IPS-NIHi7 (cell line): Measurements from ENCODE around the gene PACRG.

Source experiments
- DNase-seq: peaks from one replicate; pipeline ENCODE4 v3.0.0; 2012; ENCODE audit warnings: mixed read lengths; ENCODE audit errors: extremely low spot score

PACRG gene

DNA sequence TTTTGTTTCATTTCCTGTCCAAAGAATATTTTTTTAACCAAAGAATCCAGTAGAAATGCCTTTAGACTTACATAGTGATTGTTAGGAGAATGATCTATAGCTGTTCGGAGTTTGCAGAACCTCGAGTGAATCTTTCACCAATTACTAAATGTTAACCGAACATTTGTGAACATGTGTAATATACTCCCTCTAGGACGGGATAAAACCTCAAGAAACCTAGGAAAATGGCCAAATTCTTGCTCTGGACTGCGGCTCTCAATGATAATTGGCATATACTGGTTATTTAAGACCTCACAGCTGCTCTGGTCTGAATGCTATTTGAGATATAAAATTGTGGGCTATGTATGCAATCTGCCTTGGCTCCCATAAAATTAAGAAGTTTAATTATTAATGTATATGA lies 137.1 kb downstream of the PACRG start:
- DNase-seq, result no peak

DNA sequence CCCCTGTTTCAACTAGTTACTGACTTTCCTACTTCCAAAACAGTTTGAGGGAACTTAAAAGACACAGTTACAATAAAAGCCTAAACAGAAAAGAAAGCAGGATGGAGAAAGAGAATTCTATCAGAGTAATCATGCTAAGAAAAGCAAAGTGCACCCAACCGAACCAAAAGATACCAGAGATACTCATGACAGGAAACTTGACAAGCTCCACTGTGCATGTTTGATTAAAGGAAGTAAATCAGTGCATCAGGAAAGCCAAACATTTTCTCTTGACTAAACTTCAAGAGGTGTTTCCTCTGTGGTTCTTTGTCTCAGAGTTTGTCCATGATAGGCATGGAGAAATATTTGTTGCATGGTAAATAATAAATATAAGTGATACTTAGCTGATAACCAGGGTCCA lies 138.9 kb downstream of the PACRG start:
- DNase-seq, result no peak

DNA sequence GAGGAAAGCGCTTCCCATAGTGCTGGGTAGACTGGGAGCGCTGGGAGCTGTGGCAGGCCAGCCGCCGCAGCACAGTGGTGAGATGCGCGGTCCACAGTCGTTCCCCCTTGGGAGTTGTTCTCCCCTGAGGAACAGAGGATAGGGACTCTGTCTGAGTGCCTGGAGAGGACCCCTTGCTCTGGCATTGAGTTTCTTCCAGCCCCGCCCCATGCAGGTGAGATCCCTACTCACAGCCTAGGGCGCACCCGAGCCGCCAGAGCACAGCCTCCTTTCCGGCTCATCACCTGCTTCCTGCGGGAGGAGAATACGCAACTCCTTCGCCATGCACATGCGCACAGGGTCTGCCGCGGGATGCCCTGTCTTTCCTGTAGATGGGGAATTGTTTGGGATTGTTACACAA lies 140.6 kb downstream of the PACRG start:
- DNase-seq, result no peak

DNA sequence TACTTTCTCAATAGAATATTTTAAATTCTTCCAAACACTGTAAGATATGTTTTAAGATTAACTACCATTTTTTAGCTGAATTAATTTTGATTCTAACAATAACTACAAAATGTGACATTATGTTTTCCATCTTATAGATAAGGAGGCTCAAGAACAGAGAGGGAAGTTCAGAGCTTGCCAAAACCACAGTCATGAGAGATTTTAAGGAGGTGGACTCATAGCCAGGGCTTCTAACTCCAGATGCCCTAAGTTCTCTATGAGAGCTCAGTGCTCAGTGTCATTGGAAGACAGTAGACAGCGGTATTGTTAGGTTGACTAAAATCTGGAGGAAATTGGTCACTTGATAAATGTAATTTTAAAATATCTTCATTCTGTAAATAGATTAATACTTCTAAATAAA lies 144.2 kb downstream of the PACRG start:
- no peak for DNase-seq

DNA sequence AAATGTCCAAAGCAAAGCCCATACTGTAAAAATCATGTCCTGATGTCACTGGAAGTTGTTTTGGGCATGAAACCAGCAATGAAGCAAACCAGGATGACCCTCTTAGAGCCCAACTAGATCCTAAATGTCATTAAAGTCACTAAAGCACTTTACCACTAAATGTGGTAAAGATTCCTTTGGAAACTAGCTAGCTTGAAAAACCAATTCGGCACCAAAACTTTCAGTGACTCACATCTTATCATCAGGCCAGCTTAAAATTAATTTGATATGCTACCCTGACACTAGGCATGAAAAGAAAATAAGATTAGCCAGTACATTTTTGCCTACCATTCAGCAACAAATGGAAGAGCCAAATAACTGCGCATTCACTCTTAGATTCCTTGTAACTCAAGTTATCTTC lies 145.8 kb downstream of the PACRG start:
- DNase-seq, result no peak

DNA sequence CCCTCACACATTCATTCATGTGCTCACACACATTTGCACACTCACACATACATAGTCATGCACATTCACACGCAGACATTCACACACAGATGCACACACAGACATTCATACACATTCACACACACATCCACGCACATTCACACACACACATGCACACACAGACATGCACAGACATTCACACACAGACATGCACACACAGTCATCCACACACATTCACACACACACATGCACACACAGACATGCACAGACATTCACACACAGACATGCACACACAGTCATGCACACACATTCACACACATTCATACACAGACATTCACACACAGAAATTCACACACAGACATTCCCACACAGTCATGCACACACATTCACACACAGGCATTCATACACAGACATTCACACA lies 147.3 kb downstream of the PACRG start:
- DNase-seq, result no peak

DNA sequence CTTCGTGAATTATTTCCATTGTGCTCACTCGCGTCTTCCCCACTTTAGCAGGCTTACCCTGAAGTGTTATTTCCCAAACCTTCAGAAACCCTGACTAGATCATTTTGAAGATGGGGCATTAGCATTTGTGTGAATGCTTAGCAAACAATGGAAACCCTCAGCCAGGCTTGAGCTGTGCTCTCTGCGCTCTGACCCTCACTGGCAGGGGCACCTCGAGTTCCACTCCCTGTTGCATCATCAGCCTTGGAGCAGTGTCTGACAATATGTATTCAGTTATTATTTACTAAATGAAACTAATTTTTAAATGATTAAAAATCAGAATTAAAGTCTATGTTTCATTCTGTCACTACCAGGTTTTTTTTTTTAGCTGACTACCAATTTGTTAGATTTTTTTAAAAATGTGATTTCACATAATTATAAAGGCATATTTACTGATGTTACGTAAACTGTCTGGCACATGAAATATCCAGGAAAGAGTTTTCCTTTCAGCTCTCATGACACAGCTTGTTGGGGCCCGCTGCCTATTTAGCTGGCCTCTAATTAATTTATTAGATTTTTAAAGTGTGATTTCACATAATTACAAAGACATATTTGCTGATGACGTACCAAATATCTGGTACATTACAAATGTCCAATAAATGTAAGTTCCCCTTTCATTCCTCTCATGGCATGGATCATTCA lies 155.2 kb downstream of the PACRG start:
- DNase-seq, result no peak

DNA sequence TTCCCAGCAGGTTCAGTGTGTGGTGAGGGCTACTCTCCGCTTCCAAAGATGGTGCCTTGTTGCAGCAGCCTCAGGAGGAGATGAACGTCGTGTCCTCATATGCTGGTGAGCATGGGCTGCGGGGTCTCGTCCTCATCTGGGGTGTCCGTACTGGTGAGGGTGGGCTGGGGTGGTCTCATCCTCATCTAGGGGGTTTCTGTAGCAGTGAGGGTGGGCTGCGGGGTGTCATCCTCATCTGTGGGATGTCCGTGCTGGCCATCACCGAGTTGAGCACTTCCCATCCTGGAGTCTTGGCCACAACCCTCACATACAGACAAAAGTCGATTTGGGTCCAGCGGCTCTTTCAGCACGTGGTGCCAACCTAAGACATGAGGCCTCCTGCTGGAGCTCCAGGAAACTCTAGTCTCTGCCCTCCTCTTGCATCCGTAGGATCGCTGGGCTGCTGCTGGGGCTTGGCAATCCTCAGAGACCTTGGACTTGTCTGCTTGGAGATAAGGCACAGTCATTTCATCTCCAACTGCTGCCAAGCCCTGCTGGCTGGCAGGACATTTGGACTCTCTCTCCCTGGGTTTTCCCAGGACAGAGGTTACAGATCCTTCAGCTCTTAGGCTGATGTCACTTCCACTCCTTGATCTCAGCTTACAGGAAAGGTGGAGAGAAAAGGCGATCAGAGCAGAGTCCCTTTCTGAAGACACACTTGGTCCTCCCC lies 160.4 kb downstream of the PACRG start:
- no peak for DNase-seq

DNA sequence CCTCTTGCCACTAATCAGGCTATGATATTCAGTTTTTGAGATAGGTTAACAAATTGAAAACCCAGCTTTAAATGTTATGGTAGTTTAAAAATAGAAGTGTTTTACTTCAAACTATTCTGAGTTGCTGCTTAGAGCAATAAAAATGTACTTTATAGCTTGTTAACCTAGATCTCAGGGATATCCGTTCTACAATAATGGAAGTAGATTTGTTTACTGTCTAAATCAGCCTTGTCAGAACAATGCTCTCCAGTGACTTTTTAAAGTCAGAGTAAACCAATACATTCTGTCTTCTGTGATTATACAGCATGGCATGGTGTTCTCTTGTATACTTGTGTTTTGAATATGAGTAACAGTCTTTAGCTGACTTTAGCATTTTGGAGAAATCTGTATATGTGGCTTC lies 161.5 kb downstream of the PACRG start:
- no peak for DNase-seq

DNA sequence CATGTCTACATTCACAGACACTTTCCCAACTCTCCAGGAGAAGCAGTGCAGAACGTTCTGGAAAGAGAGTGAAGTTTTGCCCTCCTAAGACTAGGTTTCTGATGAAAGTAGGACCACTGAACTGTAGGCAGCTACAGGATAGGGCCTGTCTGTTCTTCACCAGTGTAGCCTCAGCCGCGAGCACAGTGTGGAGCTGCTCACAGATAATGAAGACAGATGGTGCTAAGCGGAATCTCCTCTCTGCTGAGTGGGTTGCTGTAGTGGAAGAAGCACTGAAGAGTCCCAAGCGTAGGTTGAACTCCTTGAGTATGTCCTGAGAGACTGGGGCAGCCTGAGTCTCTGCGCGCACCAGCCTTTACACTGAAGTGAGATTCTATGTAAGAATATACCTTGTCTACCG lies 170.2 kb downstream of the PACRG start:
- no peak for DNase-seq

DNA sequence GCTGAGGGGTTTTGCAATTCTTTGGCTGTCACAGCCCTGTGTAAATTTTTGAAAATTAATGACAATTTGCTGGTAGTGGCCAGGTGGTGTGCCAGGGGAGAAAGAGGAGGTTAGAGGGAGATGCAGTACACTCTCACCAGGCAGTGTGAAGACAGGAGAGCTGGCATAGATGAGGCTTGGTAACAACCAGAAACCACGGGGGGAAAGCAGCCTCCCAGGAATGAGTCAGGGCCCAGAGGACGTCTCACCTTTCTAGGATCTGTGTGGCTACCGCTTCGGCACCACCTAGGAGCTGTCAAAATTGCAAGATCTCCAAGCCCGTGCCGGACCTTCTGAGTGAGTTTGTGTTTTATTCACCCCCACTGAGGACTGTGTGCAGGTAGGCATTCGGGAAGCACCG lies 171.4 kb downstream of the PACRG start:
- no peak for DNase-seq

DNA sequence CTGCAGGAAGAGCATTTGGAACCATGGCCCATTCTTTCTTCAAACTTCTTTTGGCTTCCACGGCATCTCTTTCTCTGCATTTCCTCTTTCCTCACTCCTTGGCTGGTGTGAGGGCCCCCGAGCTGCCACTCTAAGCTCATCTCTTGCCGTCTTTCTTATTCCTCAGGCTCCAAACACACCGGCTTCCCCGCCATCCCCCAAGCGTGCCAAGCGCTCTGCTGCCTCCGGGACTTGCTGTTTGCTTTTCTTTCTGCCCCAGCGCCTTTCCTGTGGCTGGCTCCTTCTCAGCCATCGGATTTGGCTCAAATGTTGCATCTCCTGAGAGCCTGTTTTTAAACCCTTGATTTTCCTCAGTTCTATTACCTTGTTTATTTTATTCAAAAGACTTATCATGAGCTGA lies 172.7 kb downstream of the PACRG start:
- DNase-seq, result no peak

DNA sequence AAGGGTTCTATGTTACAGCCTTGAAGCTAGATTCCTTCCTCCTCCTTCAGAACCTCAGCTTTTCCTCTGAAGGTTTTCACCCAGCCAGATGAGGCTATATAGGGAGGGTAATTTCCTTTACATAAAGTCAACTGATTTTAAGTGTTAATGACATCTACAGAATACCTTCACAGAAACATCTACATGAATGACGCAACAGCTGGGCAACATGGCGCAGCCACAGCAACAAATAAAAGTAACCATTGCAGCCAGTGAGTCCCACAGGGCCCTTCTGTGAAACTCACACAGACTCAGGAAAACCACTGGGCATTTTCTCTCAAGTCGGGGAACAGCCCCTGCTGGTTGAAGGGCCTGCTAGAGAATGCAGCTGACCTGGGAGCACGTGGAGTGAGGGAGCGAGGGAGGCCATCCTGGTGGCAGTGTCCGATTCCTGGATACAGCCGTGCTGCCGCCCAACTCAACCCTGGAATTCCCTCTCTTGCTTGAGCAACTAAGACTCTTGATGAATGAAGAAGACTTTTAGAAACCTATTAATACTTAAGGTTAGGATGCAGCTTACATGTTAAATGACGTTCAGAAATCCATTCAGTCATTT lies 176.4 kb downstream of the PACRG start:
- DNase-seq, result no peak

DNA sequence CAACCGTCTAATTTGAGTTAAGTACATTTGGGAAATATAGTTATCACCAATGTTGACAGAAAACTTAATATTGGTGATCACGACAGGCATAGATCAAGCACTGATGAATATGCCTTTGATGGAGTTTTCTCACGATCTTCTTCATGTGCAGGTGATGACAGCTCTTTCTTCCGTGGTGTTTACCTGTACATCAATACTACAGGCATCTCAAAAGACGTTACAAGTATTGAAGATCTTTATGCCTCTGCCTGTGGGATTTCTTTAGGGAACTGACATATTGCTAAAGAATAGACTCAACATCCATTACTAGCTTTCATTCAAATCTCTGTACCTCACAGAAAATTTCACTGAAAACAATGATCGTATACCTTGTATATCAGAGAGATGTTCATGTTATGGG lies 178.7 kb downstream of the PACRG start:
- no peak for DNase-seq

DNA sequence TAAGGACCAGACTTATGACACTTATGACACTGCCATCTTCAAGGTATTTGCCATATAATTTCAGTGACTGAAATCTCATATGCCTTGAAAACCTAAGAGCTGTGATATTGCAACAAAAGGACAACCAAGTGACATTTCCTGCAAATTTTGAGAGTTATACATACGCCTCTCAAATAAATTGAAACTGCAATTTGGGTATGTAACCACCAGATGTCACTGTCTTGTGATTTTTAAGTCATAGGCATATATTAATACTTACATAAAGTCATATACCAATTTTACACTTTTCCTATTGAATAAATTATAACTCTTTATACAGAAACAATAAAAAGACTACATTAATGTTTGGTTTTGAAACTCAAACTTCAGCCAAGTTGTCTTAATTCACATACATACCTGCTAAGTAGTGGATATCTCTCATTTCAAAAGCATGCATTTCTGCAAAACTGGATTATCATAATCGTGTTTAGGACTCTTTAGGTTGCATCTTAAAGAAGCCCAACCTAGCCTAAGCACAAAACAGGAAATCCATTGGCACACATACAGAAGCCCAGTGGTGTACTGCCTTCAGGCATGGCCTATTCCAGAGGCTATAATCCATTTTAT lies 180.2 kb downstream of the PACRG start:
- DNase-seq, result no peak

DNA sequence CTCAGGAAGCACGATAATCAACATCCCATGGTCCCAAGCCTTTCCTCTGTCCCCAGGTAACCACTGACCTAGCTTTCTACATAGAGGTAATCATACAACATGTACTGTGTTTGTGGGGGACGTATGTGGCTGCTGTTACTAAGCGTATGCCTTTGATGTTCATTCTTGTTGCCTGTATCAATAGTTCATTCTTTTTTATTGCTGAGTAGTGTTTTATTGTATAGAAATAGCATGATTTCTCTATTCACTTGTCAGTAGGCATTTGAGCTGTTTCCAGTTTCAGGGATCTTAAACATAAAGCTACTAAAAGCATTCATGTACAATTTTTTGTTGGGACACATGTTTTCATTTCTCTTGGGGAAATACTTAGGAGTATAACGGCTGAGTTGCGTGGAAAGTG lies 185.4 kb downstream of the PACRG start:
- no peak for DNase-seq

DNA sequence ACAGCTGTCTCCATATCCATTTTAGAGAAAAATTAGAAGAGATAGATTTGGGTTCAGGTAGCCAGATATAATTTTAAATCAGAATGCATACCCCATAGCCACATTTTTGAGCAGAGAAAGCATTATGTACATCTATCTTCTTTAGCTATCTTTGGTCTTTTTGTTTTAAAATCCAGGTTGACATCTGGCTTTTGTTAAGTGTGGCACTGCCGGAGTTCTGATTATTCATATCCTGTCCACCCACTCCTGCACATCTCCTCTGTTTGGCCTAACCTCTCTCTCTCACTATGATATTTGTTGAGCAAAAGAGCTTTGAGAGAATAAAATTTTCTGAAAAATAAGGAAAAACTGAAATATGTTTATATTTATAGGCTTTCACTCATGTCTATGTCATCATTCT lies 189.7 kb downstream of the PACRG start:
- DNase-seq, result no peak

DNA sequence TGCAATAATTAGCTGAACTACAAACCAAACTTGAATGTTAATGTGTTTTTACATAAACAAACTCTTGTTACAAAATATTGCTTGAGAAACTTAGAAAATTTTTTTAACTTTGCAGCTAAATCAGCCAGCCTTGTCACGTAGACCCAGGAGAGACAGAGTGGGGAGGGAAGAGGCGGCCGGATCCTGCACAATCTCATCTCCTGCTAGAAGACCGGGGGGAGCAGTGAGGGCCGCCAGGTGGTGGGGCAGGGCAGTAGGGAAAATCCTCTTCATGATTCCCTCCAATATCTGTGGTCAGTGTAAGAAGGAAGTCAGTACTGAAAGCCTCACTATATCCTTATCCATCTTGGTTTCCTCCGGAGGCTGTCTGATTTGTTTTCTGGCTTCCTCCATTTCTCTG lies 193.3 kb downstream of the PACRG start:
- no peak for DNase-seq

DNA sequence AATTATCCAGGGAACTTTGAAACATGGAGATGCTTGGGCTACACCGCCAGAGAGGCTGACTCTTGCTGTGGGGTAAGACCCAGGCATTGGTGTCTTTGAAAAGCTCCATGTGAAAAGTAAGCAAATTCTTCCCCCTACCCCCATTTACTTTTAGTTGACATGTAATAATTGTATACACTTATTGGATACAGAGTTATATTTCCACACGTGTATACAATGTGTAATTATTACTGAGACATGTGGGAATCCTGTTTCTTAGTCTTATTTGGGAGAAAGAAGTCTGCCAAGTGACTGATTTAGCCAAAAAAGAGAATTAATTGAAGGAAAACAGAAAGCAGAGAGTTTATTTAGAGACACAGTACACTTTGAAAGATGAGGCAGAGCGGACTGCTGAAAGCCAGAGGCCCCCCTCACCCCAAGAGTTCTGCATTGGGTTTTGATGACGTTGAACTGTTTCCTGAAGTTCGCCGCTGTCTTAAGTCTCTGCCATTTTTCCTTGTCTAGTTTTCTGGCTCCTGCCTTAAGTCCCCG lies 193.8 kb downstream of the PACRG start:
- DNase-seq, result no peak

DNA sequence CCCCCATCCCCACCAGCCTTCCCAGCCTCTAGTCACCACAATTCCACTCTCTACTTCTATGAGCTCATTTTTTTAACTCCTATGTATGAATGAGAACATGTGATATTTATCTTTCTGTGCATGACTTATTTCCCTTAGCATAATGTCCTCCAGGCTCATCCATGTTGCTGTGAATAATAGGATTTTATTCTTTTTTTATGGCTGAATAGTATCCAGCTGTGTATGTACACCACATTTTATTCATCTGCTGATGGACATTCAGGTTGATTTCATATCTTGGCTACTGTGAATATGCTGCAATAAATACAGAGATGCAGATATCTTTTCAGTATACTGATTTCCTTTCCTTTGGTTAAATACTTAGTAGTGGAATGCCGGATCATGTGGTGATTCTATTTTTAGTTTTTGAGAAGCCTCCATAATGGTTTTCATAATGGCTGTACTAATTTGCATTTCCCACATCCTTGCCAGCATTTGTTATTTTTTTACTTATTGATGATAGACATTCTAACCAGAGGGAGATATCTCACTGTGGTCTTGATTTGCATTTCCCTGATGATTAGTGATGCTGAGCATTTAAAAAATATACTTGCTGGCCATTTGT lies 194.9 kb downstream of the PACRG start:
- no peak for DNase-seq

DNA sequence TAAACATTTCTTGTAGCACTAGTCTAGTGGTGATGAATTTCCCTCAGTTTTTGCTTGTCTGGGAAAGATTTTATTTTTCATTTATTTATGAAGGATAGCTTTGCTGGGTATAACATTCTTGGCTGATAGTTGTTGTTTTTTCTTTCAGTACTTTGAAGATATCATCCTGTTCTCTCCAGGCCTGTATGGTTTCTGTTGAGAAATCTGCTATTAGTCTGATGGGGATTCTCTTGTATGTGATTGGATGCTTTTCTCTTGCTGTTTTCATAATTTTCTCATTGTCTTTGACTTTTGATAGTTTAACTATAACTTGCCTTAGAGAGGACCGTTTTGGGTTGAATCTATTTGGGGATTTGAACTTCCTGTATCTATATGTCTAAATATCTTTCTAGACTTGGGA lies 207.1 kb downstream of the PACRG start:
- DNase-seq, result no peak

DNA sequence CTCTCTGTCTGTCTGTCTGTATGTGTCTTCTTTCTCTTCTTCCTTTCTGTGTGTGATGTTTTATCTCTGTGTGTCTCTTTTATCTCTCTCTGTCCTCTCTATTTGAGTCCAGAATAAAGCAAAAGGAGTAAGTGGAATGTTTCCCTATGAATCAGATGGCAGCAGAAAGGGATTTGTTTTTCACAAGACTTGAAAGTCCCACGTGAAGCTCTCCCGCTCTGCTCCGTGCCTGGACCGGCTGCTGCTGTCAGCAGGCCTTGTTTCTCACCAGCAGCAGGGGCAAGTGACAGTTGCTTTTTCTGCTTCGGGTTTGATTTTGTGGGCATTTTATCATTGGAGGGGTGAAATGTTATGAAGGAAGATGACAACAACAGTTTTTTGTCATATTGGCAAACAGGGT lies 212.7 kb downstream of the PACRG start:
- no peak for DNase-seq
